IMR-90 (cell line): Measurements from ENCODE around the gene NOTCH3. TPM values are rescaled to one million over a fixed set of nuclear protein-coding genes. Genes with fewer than 3 reads are reported as not detected.

Experiments used
- ATAC-seq: fragments of 200-7000 bp; cut with Tn5 transposase; 2 replicates; pipeline ENCODE4 v1.9.1; 2020; ENCODE audit warnings: low read depth, mild to moderate bottlenecking, moderate library complexity
- BruUV-seq: library from RNA; stranded (reverse); fragments of 400-500 nt; replicated peaks from 2 replicates; lab custom pipeline; 2021; lab: Mats Ljungman, UMichigan
- CTCF ChIA-PET: fragments of 300-600 bp; formaldehyde crosslinking; extraction: SDS; loops from one replicate; lab custom pipeline; 2021; ENCODE audit warnings: antibody characterized with exemption; lab: Yijun Ruan, JAX
- POLR2A ChIA-PET: fragments of 300-600 bp; sonication (Branson Sonifier 250); formaldehyde crosslinking; loops from one replicate; lab custom pipeline; 2022; ENCODE audit warnings: antibody characterized with exemption; ENCODE audit not compliant: unreplicated experiment; lab: Charles Lee
- DNase-seq: peaks from one replicate; pipeline ENCODE4 v3.0.0; 2013
- H2AFZ ChIP-seq: replicated peaks from 2 replicates; pipeline ENCODE3; 2013; ENCODE audit warnings: low read length, mild to moderate bottlenecking; ENCODE audit not compliant: poor library complexity
- H2AK5ac ChIP-seq: 2 replicates; pipeline ENCODE4 v1.6.1; 2013; ENCODE audit warnings: low read depth, low read length, inconsistent platforms
- H2AK9ac ChIP-seq: replicated peaks from 2 replicates; pipeline ENCODE3; 2013; ENCODE audit warnings: mild to moderate bottlenecking, low read depth, low read length, moderate library complexity; ENCODE audit not compliant: poor library complexity
- H2BK120ac ChIP-seq: 2 replicates; pipeline ENCODE4 v1.6.1; 2013; ENCODE audit warnings: low read depth, low read length, inconsistent platforms
- H2BK15ac ChIP-seq: 3 replicates; pipeline ENCODE4 v1.6.1; 2013; ENCODE audit warnings: low read depth, low read length, inconsistent platforms
- H2BK20ac ChIP-seq: 2 replicates; pipeline ENCODE4 v1.6.1; 2013; ENCODE audit warnings: low read depth, mild to moderate bottlenecking, inconsistent platforms, low read length, moderate library complexity
- H2BK5ac ChIP-seq: 2 replicates; pipeline ENCODE4 v1.6.1; 2013; ENCODE audit warnings: mild to moderate bottlenecking, low read depth, low read length, inconsistent platforms; ENCODE audit not compliant: poor library complexity, severe bottlenecking
- H3K14ac ChIP-seq: replicated peaks from 2 replicates; pipeline ENCODE4 v1.6.1; 2013; ENCODE audit warnings: low read depth, low read length, inconsistent platforms
- H3K18ac ChIP-seq: 2 replicates; pipeline ENCODE4 v1.6.1; 2013; ENCODE audit warnings: low read depth, low read length, control low read depth
- H3K23ac ChIP-seq: 2 replicates; pipeline ENCODE4 v1.6.1; 2013; ENCODE audit warnings: low read depth, low read length, inconsistent platforms
- H3K27ac ChIP-seq: 2 replicates; pipeline ENCODE4 v1.5.1; 2013; ENCODE audit warnings: mild to moderate bottlenecking, control low read depth, low read length; ENCODE audit not compliant: insufficient read depth
- H3K27me3 ChIP-seq: 2 replicates; pipeline ENCODE4 v1.6.1; 2013; ENCODE audit warnings: low read length; ENCODE audit not compliant: control insufficient read depth, insufficient read depth
- H3K36me3 ChIP-seq: 2 replicates; pipeline ENCODE4 v1.6.1; 2013; ENCODE audit warnings: low read length, mixed read lengths; ENCODE audit not compliant: control insufficient read depth, insufficient read depth
- H3K4ac ChIP-seq: 2 replicates; pipeline ENCODE4 v1.6.1; 2013; ENCODE audit warnings: low read depth, low read length, inconsistent platforms
- H3K4me1 ChIP-seq: 2 replicates; pipeline ENCODE4 v1.6.1; 2013; ENCODE audit warnings: low read length, mixed read lengths; ENCODE audit not compliant: control insufficient read depth, insufficient read depth
- H3K4me2 ChIP-seq: 2 replicates; pipeline ENCODE4 v1.6.1; 2013; ENCODE audit warnings: low read depth, mild to moderate bottlenecking, control low read depth, low read length, moderate library complexity
- H3K4me3 ChIP-seq: 2 replicates; pipeline ENCODE4 v1.5.1; 2013; ENCODE audit warnings: low read depth, mild to moderate bottlenecking, control low read depth, low read length, moderate library complexity; ENCODE audit not compliant: insufficient read depth
- H3K56ac ChIP-seq: 2 replicates; pipeline ENCODE4 v1.6.1; 2013; ENCODE audit warnings: low read length, inconsistent platforms; ENCODE audit not compliant: insufficient read depth; ENCODE audit errors: extremely low read depth
- H3K79me1 ChIP-seq, 2 experiments: 2 replicates each; pipeline ENCODE4 v1.6.1; 2013; ENCODE audit warnings: low read length in 2 of 2, inconsistent platforms in 1 of 2, low read depth in 1 of 2
- H3K9ac ChIP-seq: 2 replicates; pipeline ENCODE4 v1.6.1; 2013; ENCODE audit warnings: low read depth, low read length, control low read depth
- H3K9me1 ChIP-seq: 2 replicates; pipeline ENCODE4 v1.6.1; 2013; ENCODE audit warnings: low read length, inconsistent platforms; ENCODE audit not compliant: insufficient read depth
- H3K9me3 ChIP-seq: 2 replicates; pipeline ENCODE4 v1.6.1; 2013; ENCODE audit warnings: low read length; ENCODE audit not compliant: control insufficient read depth, insufficient read depth
- H4K20me1 ChIP-seq: 2 replicates; pipeline ENCODE4 v1.6.1; 2013; ENCODE audit warnings: low read length, inconsistent platforms; ENCODE audit not compliant: insufficient read depth
- H4K5ac ChIP-seq: 2 replicates; pipeline ENCODE4 v1.6.1; 2013; ENCODE audit warnings: mild to moderate bottlenecking, low read depth, low read length, control low read depth
- H4K8ac ChIP-seq, 2 experiments: 2 replicates each; pipeline ENCODE4 v1.6.1; 2013; ENCODE audit warnings: low read depth in 2 of 2, low read length in 2 of 2, control low read depth in 1 of 2, inconsistent platforms in 1 of 2
- H4K91ac ChIP-seq: 2 replicates; pipeline ENCODE4 v1.6.1; 2013; ENCODE audit warnings: low read depth, low read length, inconsistent platforms; ENCODE audit not compliant: insufficient read depth
- BHLHE40 ChIP-seq: fragments of 150-350 bp; IDR thresholded peaks from 2 replicates; pipeline ENCODE4 v1.6.1; 2016; ENCODE audit warnings: mild to moderate bottlenecking, low read depth, low read length
- CEBPB ChIP-seq: IDR thresholded peaks from 2 replicates; pipeline ENCODE4 v1.6.1; 2012; ENCODE audit warnings: low read depth, low read length, improper control_type of control experiment
- CTCF ChIP-seq: conservative IDR thresholded peaks from 2 replicates; pipeline ENCODE4 v1.5.1; 2012; ENCODE audit warnings: mild to moderate bottlenecking, low read depth, low read length, improper control_type of control experiment
- ELK1 ChIP-seq: fragments of 150-350 bp; IDR thresholded peaks from 2 replicates; pipeline ENCODE4 v1.6.1; 2016; ENCODE audit warnings: low read depth, mild to moderate bottlenecking, low read length, moderate library complexity, borderline replicate concordance
- FOS ChIP-seq: fragments of 150-350 bp; IDR thresholded peaks from 2 replicates; pipeline ENCODE4 v1.6.1; 2016; ENCODE audit warnings: low read depth, low read length
- MAFK ChIP-seq: IDR thresholded peaks from 2 replicates; pipeline ENCODE4 v1.6.1; 2012; ENCODE audit warnings: low read depth, low read length, improper control_type of control experiment
- MAZ ChIP-seq: IDR thresholded peaks from 2 replicates; pipeline ENCODE4 v1.6.1; 2012; ENCODE audit warnings: low read depth, mild to moderate bottlenecking, low read length, improper control_type of control experiment, moderate library complexity, borderline replicate concordance
- MXI1 ChIP-seq: IDR thresholded peaks from 2 replicates; pipeline ENCODE4 v1.6.1; 2012; ENCODE audit warnings: low read depth, mild to moderate bottlenecking, low read length, moderate library complexity, borderline replicate concordance
- NFE2L2 ChIP-seq: fragments of 150-350 bp; IDR thresholded peaks from 2 replicates; pipeline ENCODE4 v1.6.1; 2016; ENCODE audit warnings: low read depth, mild to moderate bottlenecking, low read length
- POLR2A ChIP-seq: IDR thresholded peaks from 2 replicates; pipeline ENCODE4 v1.6.1; 2012; ENCODE audit warnings: mild to moderate bottlenecking, low read depth, low read length
- RAD21 ChIP-seq: IDR thresholded peaks from 2 replicates; pipeline ENCODE4 v1.6.1; 2012; ENCODE audit warnings: low read length, improper control_type of control experiment
- RCOR1 ChIP-seq: IDR thresholded peaks from 2 replicates; pipeline ENCODE4 v1.6.1; 2012; ENCODE audit warnings: mild to moderate bottlenecking, low read length, improper control_type of control experiment; ENCODE audit not compliant: insufficient replicate concordance
- RFX5 ChIP-seq: IDR thresholded peaks from 2 replicates; pipeline ENCODE4 v1.8.0; 2012; ENCODE audit warnings: low read depth, mild to moderate bottlenecking, low read length, moderate library complexity
- SMC3 ChIP-seq: fragments of 150-350 bp; IDR thresholded peaks from 2 replicates; pipeline ENCODE4 v1.6.1; 2016; ENCODE audit warnings: low read depth, mild to moderate bottlenecking, antibody characterized with exemption, low read length, moderate library complexity
- USF2 ChIP-seq: fragments of 150-350 bp; IDR thresholded peaks from 2 replicates; pipeline ENCODE4 v1.6.1; 2017; ENCODE audit warnings: mild to moderate bottlenecking, antibody characterized with exemption, low read length, low read depth
- WGBS, 2 experiments: methylation state at CpG; one replicate each; pipeline versions ENCODE4 v1.1.5 to v1.1.7; 2013; ENCODE audit warnings: missing lambda C conversion rate in 2 of 2; ENCODE audit not compliant: insufficient read length in 1 of 2; ENCODE audit errors: extremely low coverage in 2 of 2; 5-methylcytosine and 5-hydroxymethylcytosine counted together
- dilution Hi-C: fragments of 300-500 bp; cut with HindIII; formaldehyde crosslinking; loops from one replicate; pipeline ENCODE4 v1.14.3; 2018; ENCODE audit warnings: low sequenced_read_pairs; ENCODE audit not compliant: unreplicated experiment
- in situ Hi-C: fragments of 300-500 bp; cut with MboI; formaldehyde crosslinking; loops from 3 replicates; pipeline ENCODE4 v1.14.3; 2019; ENCODE audit warnings: low sequenced_read_pairs, inconsistent platforms, mixed read lengths
- intact Hi-C: fragments of 100-400 bp; cut with micrococcal nuclease; formaldehyde crosslinking; loops from 2 replicates; pipeline ENCODE4 v1.10.0; 2022
- polyA plus RNA-seq, 3 experiments: library from polyadenylated mRNA; depleted of rRNA; stranded (reverse); fragments of >200 nt; gene quantifications; 2 replicates each; pipeline ENCODE4 v1.2.3, GENCODE V29; 2012; ENCODE audit warnings: low replicate concordance in 1 of 3
- total RNA-seq: library from RNA; depleted of rRNA; stranded (reverse); fragments of >200 nt; gene quantifications from 2 replicates; pipeline ENCODE4 v1.2.3, GENCODE V29; 2012

The NOTCH3 gene
- total and polyA plus RNA-seq, 2 of the 4 experiments (the other 2 are of a cell fraction): 5.9 to 25.1 TPM

GRCh38 chr19:15128162-15128770, 72.5 kb downstream of the NOTCH3 start:
- H3K18ac ChIP-seq: peak overlapping the region; percentile 47; the same call in 1 of the 2 replicates
- no peak for TF ChIP-seq BHLHE40
- TF ChIP-seq RCOR1: no peak
- TF ChIP-seq MAZ: no peak
- TF ChIP-seq POLR2A: no peak
- TF ChIP-seq ELK1: no peak
- no peak for TF ChIP-seq MAFK
- TF ChIP-seq SMC3: no peak
- no peak for TF ChIP-seq MXI1
- no peak for TF ChIP-seq CTCF
- no peak for TF ChIP-seq USF2
- TF ChIP-seq FOS: no peak
- TF ChIP-seq RFX5: no peak
- no peak for TF ChIP-seq RAD21
- no peak for TF ChIP-seq NFE2L2
- no peak for TF ChIP-seq CEBPB
- H3K9me3 ChIP-seq: no peaks in the 10 kb centered on the region
- H3K4me1 ChIP-seq: peaks cover 6% of the 10 kb centered on the region
- CTCF ChIA-PET: interaction anchor here (0.6 to 1.4 kb wide), 2 partner anchors 18 to 26 kb away, joined by 3 read pairs; no protein-coding TSS in a partner anchor
- POLR2A ChIA-PET: no interaction called here
- H3K36me3 ChIP-seq: no peaks in the 10 kb centered on the region; the same call in none of the 2 replicates
- H2BK20ac ChIP-seq: peak overlapping the region; percentile 2; the same call in 1 of the 2 replicates
- H3K56ac ChIP-seq: no peak overlapping the region
- WGBS, 2 experiments: no CpG with 5 or more reads among the region's 6 CpGs
- H2AK5ac ChIP-seq: no peak overlapping the region; the same call in 1 of the 2 replicates
- H4K91ac ChIP-seq: no peak overlapping the region
- H2BK5ac ChIP-seq: peak overlapping the region; percentile 20
- no peak overlapping the region for H3K4me3 ChIP-seq
- H3K4me2 ChIP-seq: no peak overlapping the region
- no peak overlapping the region; the same call in 1 of the 2 replicates for H4K5ac ChIP-seq
- dilution Hi-C loops (no loop called here), in situ Hi-C loops (no loop called here), intact Hi-C loops (no loop called here)
- H3K9ac ChIP-seq: no peak overlapping the region
- ATAC-seq (no peak), DNase-seq (peak; percentile 67)
- H2AFZ ChIP-seq: no peak overlapping the region
- no peak overlapping the region for H3K27ac ChIP-seq
- 0 out of 2 replicates have a peak, but pooled peaks cover 3% of the 10 kb centered on the region for H4K20me1 ChIP-seq
- no peaks in the 10 kb centered on the region for H3K27me3 ChIP-seq
- H3K4ac ChIP-seq: no peak overlapping the region
- no peak overlapping the region for H2BK15ac ChIP-seq
- H3K79me1 ChIP-seq: peaks cover 17 to 22% of the 10 kb centered on the region in 2 experiments
- H3K23ac ChIP-seq: no peak overlapping the region
- BruUV-seq: no TSS peak
- H2BK120ac ChIP-seq: peak overlapping the region; percentile 17
- no peaks in the 10 kb centered on the region for H3K9me1 ChIP-seq
- H2AK9ac ChIP-seq: no peak overlapping the region
- H4K8ac ChIP-seq: no peak overlapping the region
- H3K14ac ChIP-seq: no peak overlapping the region
